ENCODE data around the gene NFATC2. TPM values are rescaled to one million over a fixed set of nuclear protein-coding genes. Genes with fewer than 3 reads are reported as not detected.

Gene NFATC2
- polyA plus RNA-seq, 1 experiment, result 0.21 TPM

GRCh38 chr20:51396365-51396909, 146.1 kb downstream of the NFATC2 start:
- Histone ChIP-seq H3K27me3 (ENCODE audit: control insufficient read depth, insufficient read depth, low read length) (no peaks in the 10 kb centered on the region), H3K36me3 (ENCODE audit: control insufficient read depth, insufficient read depth, low read length) (no peaks in the 10 kb centered on the region), H3K4me3 (ENCODE audit: low read depth, low read length) (no peak overlapping the region)
- no peak for DNase-seq (ENCODE audit: low read depth)
- POLR2A ChIA-PET, result no interaction called here
- CTCF ChIA-PET, result interaction anchor here (3.1 kb wide), 1 partner anchor 11 kb away, joined by 15 read pairs; no protein-coding TSS in a partner anchor
- TF ChIP-seq CTCF (IDR thresholded peaks at IDR 0.05; ENCODE audit: insufficient read depth, low read depth, low read length), result no peak

GRCh38 chr20:51394706-51395105, 147.8 kb downstream of the NFATC2 start:
- DNase-seq (ENCODE audit: low read depth), result no peak
- CTCF ChIA-PET, result no interaction called here
- TF ChIP-seq CTCF (IDR thresholded peaks at IDR 0.05; ENCODE audit: insufficient read depth, low read depth, low read length), result no peak
- Histone ChIP-seq H3K36me3 (ENCODE audit: control insufficient read depth, insufficient read depth, low read length) (no peaks in the 10 kb centered on the region), H3K27me3 (ENCODE audit: control insufficient read depth, insufficient read depth, low read length) (no peaks in the 10 kb centered on the region), H3K4me3 (ENCODE audit: low read depth, low read length) (no peak overlapping the region)
- POLR2A ChIA-PET, result no interaction called here

- H3K27me3 ChIP-seq (ENCODE audit: control insufficient read depth, insufficient read depth, low read length), result no peaks in the 10 kb centered on the region
- no peak for TF ChIP-seq CTCF (IDR thresholded peaks at IDR 0.05; ENCODE audit: insufficient read depth, low read depth, low read length)
- H3K4me3 ChIP-seq (ENCODE audit: low read depth, low read length), result no peak overlapping the region
- no peak for DNase-seq (ENCODE audit: low read depth)
- CTCF ChIA-PET, result interaction anchor here (5.8 kb wide), 1 partner anchor 202 kb away, joined by 42 read pairs; no protein-coding TSS in a partner anchor
- POLR2A ChIA-PET, result no interaction called here
- no peaks in the 10 kb centered on the region for H3K36me3 ChIP-seq (ENCODE audit: control insufficient read depth, insufficient read depth, low read length)
Observed at GRCh38 chr20:51393571-51393970, 148.9 kb downstream of the NFATC2 start.

GRCh38 chr20:51392614-51393186, 149.8 kb downstream of the NFATC2 start:
- H3K27me3 ChIP-seq (ENCODE audit: control insufficient read depth, insufficient read depth, low read length), result no peaks in the 10 kb centered on the region
- TF ChIP-seq CTCF (IDR thresholded peaks at IDR 0.05; ENCODE audit: insufficient read depth, low read depth, low read length), result no peak
- ChIA-PET POLR2A (no interaction called here), CTCF (interaction anchor here (5.8 kb wide), 1 partner anchor 203 kb away, joined by 42 read pairs; no protein-coding TSS in a partner anchor)
- no peak for DNase-seq (ENCODE audit: low read depth)
- no peak overlapping the region for H3K4me3 ChIP-seq (ENCODE audit: low read depth, low read length)
- no peaks in the 10 kb centered on the region for H3K36me3 ChIP-seq (ENCODE audit: control insufficient read depth, insufficient read depth, low read length)

- H3K36me3 ChIP-seq (ENCODE audit: control insufficient read depth, insufficient read depth, low read length), result no peaks in the 10 kb centered on the region
Observed at GRCh38 chr20:51391926-51392325, 150.6 kb downstream of the NFATC2 start.

More at GRCh38 chr20:51391926-51392325, 150.6 kb downstream of the NFATC2 start:
- no peaks in the 10 kb centered on the region for H3K27me3 ChIP-seq (ENCODE audit: control insufficient read depth, insufficient read depth, low read length)
- TF ChIP-seq CTCF (IDR thresholded peaks at IDR 0.05; ENCODE audit: insufficient read depth, low read depth, low read length), result no peak
- POLR2A ChIA-PET, result no interaction called here
- CTCF ChIA-PET, result interaction anchor here (5.8 kb wide), 1 partner anchor 204 kb away, joined by 42 read pairs; no protein-coding TSS in a partner anchor
- no peak for DNase-seq (ENCODE audit: low read depth)
- no peak overlapping the region for H3K4me3 ChIP-seq (ENCODE audit: low read depth, low read length)
